Upper lobe of left lung (tissue), 6 donors: ENCODE data around the gene NCOA1. TPM values are rescaled to one million over a fixed set of nuclear protein-coding genes. Genes with fewer than 3 reads are reported as not detected.

ENCODE experiments used
- ATAC-seq, 2 donors: fragments of 200-7000 bp; cut with Tn5 transposase; one replicate each; pipeline ENCODE4 v1.9.1; 2022; ENCODE audit warnings: mild to moderate bottlenecking in 2 of 2, moderate library complexity in 2 of 2; ENCODE audit not compliant: low FRiP score in 2 of 2
- DNase-seq, 2 donors: peaks; one replicate each; pipeline ENCODE4 v3.0.0-alpha.2; 2019 to 2020
- H3K27ac ChIP-seq, 4 donors: fragments of 200-600 bp; sonication (generic); one replicate each; pipeline ENCODE4 v1.5.1; 2016 to 2019
- H3K27me3 ChIP-seq, 4 donors: fragments of 200-600 bp; sonication (generic); one replicate each; pipeline ENCODE4 v1.5.1; 2017 to 2019
- H3K36me3 ChIP-seq, 4 donors: fragments of 200-600 bp; sonication (generic); one replicate each; pipeline ENCODE4 v1.5.1; 2016 to 2019
- H3K4me1 ChIP-seq, 4 donors: fragments of 200-600 bp; sonication (generic); one replicate each; pipeline ENCODE4 v1.5.1; 2018 to 2019
- H3K4me3 ChIP-seq, 4 donors: fragments of 200-600 bp; sonication (generic); one replicate each; pipeline ENCODE4 v1.5.1; 2017 to 2019; ENCODE audit warnings: mild to moderate bottlenecking in 2 of 4, moderate library complexity in 1 of 4
- H3K9me3 ChIP-seq, 4 donors: fragments of 200-600 bp; sonication (generic); one replicate each; pipeline ENCODE4 v1.5.1; 2018 to 2019
- EP300 ChIP-seq, 4 donors: sonication (generic); formaldehyde crosslinking; IDR thresholded peaks; one replicate each; pipeline ENCODE4 v1.5.1; 2017; ENCODE audit warnings: antibody characterized with exemption in 4 of 4, control low read depth in 2 of 4
- POLR2A ChIP-seq, 4 donors: fragments of 450-650 bp; IDR thresholded peaks; one replicate each; pipeline ENCODE4 v1.5.1; 2016 to 2017; ENCODE audit warnings: antibody characterized with exemption in 4 of 4, mild to moderate bottlenecking in 2 of 4
- POLR2AphosphoS5 ChIP-seq, 2 donors: sonication (generic); formaldehyde crosslinking; IDR thresholded peaks; one replicate each; pipeline ENCODE4 v1.5.1; 2017; ENCODE audit warnings: antibody characterized with exemption in 2 of 2
- WGBS, 2 donors: methylation state at CpG; one replicate each; pipeline ENCODE4 v1.1.5; 2017 to 2018; 5-methylcytosine and 5-hydroxymethylcytosine counted together
- total RNA-seq, 6 donors: library from RNA; depleted of rRNA in 4 of 6; stranded (reverse); fragments of >200 nt in 4 of 6; gene quantifications; one replicate each; pipeline versions ENCODE4 v1.1.0 to v1.2.1, GENCODE V29; 2016 to 2021
- TF ChIP-seq, protein P1 (sequence below), 6 experiments: fragments of 450-650 bp in 4 of 6; fragments of 200-600 bp in 2 of 6; sonication (generic) in 2 of 6; IDR thresholded peaks; one replicate each; pipeline ENCODE4 v1.5.1; 2016 to 2019; ENCODE audit warnings: antibody characterized with exemption in 6 of 6
- donor health status: DM: no; HTN: no; CAD: no; lungs with moderate emphysema.
- donor health status: DM: no; HTN: yes; CAD: no; lungs with severe emphysema.

Gene NCOA1
- total RNA-seq, 6 donors from 2014 or later, result 38.3 to 68.1 (median 42.5) TPM

DNA sequence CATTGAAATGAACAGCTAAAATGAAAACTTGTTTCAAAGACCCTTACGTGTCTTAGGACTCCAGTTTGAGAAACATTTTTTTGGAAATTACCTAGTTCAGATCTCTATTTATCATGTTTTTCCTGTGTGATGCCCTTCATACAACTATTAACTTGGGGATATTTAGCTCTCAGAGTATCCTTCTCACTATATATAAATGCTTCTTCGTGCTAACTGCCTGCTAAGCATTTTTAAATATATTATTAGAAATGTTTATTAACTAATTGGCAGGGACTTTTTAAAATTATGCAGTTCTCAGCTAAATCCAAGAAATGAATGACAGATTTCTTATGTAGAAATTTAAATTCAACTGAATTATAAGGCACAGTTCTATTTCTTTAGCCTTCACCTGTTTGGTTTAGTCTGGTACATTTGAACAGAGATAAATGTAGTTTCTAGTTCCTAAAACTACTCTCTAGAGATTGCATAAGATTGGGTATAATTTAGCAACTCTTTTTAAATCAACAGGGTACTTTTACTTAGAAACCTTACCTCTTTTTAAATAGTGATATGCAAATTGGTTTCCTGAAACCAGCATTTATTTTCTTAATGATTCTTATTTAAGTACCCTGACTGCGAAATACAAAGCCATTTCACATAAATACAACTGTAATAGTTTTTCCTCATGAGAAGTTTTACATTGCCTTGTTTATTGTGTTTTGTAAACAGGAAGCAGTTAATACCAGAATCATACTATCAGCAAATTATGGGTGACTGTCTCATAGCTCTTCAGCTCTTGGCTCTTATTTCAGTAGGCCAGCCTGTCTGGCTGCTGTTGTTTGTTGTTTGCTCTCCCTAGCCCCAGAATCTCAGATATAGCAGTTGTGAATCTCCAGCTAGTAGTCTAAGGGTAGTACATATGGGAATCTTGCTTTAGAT lies 161.5 kb downstream of the NCOA1 start:
- peaks cover 5 to 11% (median 9%) of the 10 kb centered on the region in 4 donors for H3K4me1 ChIP-seq
- DNase-seq (no peak), ATAC-seq (no peak)
- WGBS, 2 donors, result 71 to 74% methylated on average over 3 of the region's 3 CpGs
- H3K4me3 ChIP-seq, result no peak overlapping the region
- no peaks in the 10 kb centered on the region for H3K27me3 ChIP-seq
- TF ChIP-seq EP300 (IDR thresholded peaks at IDR 0.05), result no peak
- TF ChIP-seq POLR2AphosphoS5 (IDR thresholded peaks at IDR 0.05), result no peak
- TF ChIP-seq, protein P1, sequence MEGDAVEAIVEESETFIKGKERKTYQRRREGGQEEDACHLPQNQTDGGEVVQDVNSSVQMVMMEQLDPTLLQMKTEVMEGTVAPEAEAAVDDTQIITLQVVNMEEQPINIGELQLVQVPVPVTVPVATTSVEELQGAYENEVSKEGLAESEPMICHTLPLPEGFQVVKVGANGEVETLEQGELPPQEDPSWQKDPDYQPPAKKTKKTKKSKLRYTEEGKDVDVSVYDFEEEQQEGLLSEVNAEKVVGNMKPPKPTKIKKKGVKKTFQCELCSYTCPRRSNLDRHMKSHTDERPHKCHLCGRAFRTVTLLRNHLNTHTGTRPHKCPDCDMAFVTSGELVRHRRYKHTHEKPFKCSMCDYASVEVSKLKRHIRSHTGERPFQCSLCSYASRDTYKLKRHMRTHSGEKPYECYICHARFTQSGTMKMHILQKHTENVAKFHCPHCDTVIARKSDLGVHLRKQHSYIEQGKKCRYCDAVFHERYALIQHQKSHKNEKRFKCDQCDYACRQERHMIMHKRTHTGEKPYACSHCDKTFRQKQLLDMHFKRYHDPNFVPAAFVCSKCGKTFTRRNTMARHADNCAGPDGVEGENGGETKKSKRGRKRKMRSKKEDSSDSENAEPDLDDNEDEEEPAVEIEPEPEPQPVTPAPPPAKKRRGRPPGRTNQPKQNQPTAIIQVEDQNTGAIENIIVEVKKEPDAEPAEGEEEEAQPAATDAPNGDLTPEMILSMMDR (IDR thresholded peaks at IDR 0.05), result no peak
- no peak for TF ChIP-seq POLR2A (IDR thresholded peaks at IDR 0.05)
- no peak overlapping the region for H3K27ac ChIP-seq
- no peaks in the 10 kb centered on the region for H3K36me3 ChIP-seq
- no peaks in the 10 kb centered on the region for H3K9me3 ChIP-seq

DNA sequence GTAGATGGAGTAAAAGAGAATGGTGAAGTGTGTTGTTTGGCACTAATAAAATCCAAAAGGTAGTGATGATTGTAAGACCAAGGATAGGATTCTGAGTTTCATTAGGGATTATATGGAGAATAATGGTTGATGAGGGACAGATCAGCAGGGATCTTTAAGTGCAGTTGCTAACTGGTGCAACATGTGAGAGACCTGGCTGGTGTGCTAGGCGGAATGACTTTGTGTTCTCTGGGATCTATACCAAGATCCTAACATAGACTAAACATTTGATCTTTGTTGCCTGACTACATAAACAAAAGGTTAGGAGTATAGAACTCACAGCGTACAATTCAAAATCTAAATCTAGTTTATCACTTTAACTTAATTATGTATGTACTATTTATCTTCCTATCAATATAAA lies 166.8 kb downstream of the NCOA1 start:
- H3K4me3 ChIP-seq, result no peak overlapping the region
- 61 to 82% methylated on average over 2 of the region's 2 CpGs for WGBS, 2 donors
- H3K36me3 ChIP-seq, result peaks cover 0 to 10% (median 2%) of the 10 kb centered on the region in 4 donors
- H3K4me1 ChIP-seq, result peaks cover 3 to 12% (median 5%) of the 10 kb centered on the region in 4 donors
- H3K27ac ChIP-seq, result no peak overlapping the region
- TF ChIP-seq POLR2A (IDR thresholded peaks at IDR 0.05) (no peak), POLR2AphosphoS5 (IDR thresholded peaks at IDR 0.05) (no peak), EP300 (IDR thresholded peaks at IDR 0.05) (no peak)
- TF ChIP-seq, protein P1 (IDR thresholded peaks at IDR 0.05), result no peak
- no peak for ATAC-seq
- H3K27me3 ChIP-seq, result no peaks in the 10 kb centered on the region
- DNase-seq, result no peak
- H3K9me3 ChIP-seq, result no peaks in the 10 kb centered on the region

- Histone ChIP-seq H3K4me1 (peaks cover 0 to 9% (median 1%) of the 10 kb centered on the region in 4 donors), H3K4me3 (no peak overlapping the region), H3K27ac (no peak overlapping the region), H3K36me3 (peaks cover 0 to 10% (median 2%) of the 10 kb centered on the region in 4 donors), H3K9me3 (no peaks in the 10 kb centered on the region), H3K27me3 (no peaks in the 10 kb centered on the region)
- ATAC-seq (no peak), DNase-seq (peak in 1 of 2 donors; percentile 22)
- no peak for TF ChIP-seq POLR2AphosphoS5 (IDR thresholded peaks at IDR 0.05)
- TF ChIP-seq, protein P1 (IDR thresholded peaks at IDR 0.05), result no peak
- 61 to 70% methylated on average over 4 of the region's 4 CpGs for WGBS, 2 donors
Observed at GRCh38 chr2:24658531-24659202, 167.6 kb downstream of the NCOA1 start.

GRCh38 chr2:24659862-24660261 lies 168.8 kb downstream of the NCOA1 start:
- Histone ChIP-seq H3K27me3 (no peaks in the 10 kb centered on the region), H3K36me3 (peaks cover 0 to 10% (median 2%) of the 10 kb centered on the region in 4 donors), H3K9me3 (no peaks in the 10 kb centered on the region), H3K4me1 (peaks cover 0 to 9% (median 1%) of the 10 kb centered on the region in 4 donors), H3K27ac (no peak overlapping the region), H3K4me3 (no peak overlapping the region)
- no peak for ATAC-seq
- TF ChIP-seq POLR2AphosphoS5 (IDR thresholded peaks at IDR 0.05) (no peak), EP300 (IDR thresholded peaks at IDR 0.05) (no peak), POLR2A (IDR thresholded peaks at IDR 0.05) (no peak)
- TF ChIP-seq, protein P1 (IDR thresholded peaks at IDR 0.05), result no peak
- WGBS, 2 donors, result 62 to 64% methylated on average over 1 of the region's 1 CpG
- no peak for DNase-seq
